NAMALWA (cell line): Measurements from ENCODE around the gene COX8A.

Experiments used
- DNase-seq: peaks from one replicate; pipeline ENCODE4 v3.0.0-alpha.2; 2015; ENCODE audit warnings: low spot score

Gene COX8A

DNA sequence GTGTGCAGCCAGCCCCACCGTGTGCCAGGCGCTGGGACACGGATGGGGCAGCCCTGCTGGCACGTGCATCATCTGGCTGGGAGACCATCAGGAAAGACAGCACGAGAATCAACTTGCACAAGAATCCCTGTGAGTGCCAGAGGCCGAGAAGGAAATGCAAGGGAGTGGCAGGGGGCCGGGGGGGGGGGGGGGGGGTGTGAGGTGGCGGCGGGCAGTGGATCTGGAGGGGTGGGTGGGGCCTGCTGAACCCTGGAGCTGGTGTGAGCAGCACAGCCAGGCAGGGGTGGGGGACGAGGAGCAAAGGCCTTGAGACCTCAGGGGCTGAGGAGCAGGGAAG, 47.3 kb downstream of the COX8A start:
- DNase-seq = no peak

- DNase-seq = no peak
These were observed 47.8 kb downstream of the COX8A start for GRCh38 chr11:64022125-64022784.

GRCh38 chr11:64023712-64024710, 49.6 kb downstream of the COX8A start:
- DNase-seq = no peak

- DNase-seq = no peak
These were observed 50.8 kb downstream of the COX8A start for GRCh38 chr11:64025205-64025604.
